ENCODE results near the gene AKR1E2.

AKR1E2 gene

GRCh38 chr10:4819067-4819466, 6.9 kb upstream of the AKR1E2 start:
- Histone ChIP-seq H3K36me3 (ENCODE audit: control insufficient read depth in 2 of 2, insufficient read depth in 1 of 2, low read length in 2 of 2) (no peaks in the 10 kb centered on the region), H3K27ac (ENCODE audit: extremely low read depth, low read depth, low read length) (no peak overlapping the region), H3K9me3 (ENCODE audit: control insufficient read depth, insufficient read depth, low read depth, low read length) (no peaks in the 10 kb centered on the region), H3K4me1 (ENCODE audit: control insufficient read depth, insufficient read depth, low read length) (no peaks in the 10 kb centered on the region), H3K4me3 (ENCODE audit: low read depth, low read length) (no peak overlapping the region)
- ChIA-PET CTCF (interaction anchor here (0.6 to 1.0 kb wide), 5 partner anchors 30 to 943 kb away, joined by 3 to 5 read pairs (median 3); no protein-coding TSS in a partner anchor), POLR2A (no interaction called here)
- TF ChIP-seq ZBTB11 (tag by site-specific recombination; conservative IDR thresholded peaks at IDR 0.05; ENCODE audit: low read depth) (no peak), ZNF837 (tag by site-specific recombination; IDR thresholded peaks at IDR 0.05) (no peak), ZBTB7A (tag by site-specific recombination; IDR thresholded peaks at IDR 0.05; ENCODE audit: low read depth) (no peak), SALL2 (tag by site-specific recombination; IDR thresholded peaks at IDR 0.05; ENCODE audit: borderline replicate concordance) (no peak), ZNF664 (tag by site-specific recombination; IDR thresholded peaks at IDR 0.05) (no peak), ZNF513 (tag by site-specific recombination; IDR thresholded peaks at IDR 0.05) (no peak), ZNF571 (tag by site-specific recombination; IDR thresholded peaks at IDR 0.05) (no peak), SCRT1 (tag by site-specific recombination; IDR thresholded peaks at IDR 0.05; ENCODE audit: borderline replicate concordance) (no peak), ZNF76 (tag by site-specific recombination; IDR thresholded peaks at IDR 0.05; ENCODE audit: borderline replicate concordance, low read depth) (no peak), TCF7L2 (IDR thresholded peaks at IDR 0.05; ENCODE audit: borderline replicate concordance, low read depth, low read length) (no peak), ZNF23 (tag by site-specific recombination; IDR thresholded peaks at IDR 0.05; ENCODE audit: borderline replicate concordance) (no peak)
- TF ChIP-seq, protein P1, sequence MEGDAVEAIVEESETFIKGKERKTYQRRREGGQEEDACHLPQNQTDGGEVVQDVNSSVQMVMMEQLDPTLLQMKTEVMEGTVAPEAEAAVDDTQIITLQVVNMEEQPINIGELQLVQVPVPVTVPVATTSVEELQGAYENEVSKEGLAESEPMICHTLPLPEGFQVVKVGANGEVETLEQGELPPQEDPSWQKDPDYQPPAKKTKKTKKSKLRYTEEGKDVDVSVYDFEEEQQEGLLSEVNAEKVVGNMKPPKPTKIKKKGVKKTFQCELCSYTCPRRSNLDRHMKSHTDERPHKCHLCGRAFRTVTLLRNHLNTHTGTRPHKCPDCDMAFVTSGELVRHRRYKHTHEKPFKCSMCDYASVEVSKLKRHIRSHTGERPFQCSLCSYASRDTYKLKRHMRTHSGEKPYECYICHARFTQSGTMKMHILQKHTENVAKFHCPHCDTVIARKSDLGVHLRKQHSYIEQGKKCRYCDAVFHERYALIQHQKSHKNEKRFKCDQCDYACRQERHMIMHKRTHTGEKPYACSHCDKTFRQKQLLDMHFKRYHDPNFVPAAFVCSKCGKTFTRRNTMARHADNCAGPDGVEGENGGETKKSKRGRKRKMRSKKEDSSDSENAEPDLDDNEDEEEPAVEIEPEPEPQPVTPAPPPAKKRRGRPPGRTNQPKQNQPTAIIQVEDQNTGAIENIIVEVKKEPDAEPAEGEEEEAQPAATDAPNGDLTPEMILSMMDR (tag by site-specific recombination; IDR thresholded peaks at IDR 0.05), result no peak
- TF ChIP-seq, protein P2, sequence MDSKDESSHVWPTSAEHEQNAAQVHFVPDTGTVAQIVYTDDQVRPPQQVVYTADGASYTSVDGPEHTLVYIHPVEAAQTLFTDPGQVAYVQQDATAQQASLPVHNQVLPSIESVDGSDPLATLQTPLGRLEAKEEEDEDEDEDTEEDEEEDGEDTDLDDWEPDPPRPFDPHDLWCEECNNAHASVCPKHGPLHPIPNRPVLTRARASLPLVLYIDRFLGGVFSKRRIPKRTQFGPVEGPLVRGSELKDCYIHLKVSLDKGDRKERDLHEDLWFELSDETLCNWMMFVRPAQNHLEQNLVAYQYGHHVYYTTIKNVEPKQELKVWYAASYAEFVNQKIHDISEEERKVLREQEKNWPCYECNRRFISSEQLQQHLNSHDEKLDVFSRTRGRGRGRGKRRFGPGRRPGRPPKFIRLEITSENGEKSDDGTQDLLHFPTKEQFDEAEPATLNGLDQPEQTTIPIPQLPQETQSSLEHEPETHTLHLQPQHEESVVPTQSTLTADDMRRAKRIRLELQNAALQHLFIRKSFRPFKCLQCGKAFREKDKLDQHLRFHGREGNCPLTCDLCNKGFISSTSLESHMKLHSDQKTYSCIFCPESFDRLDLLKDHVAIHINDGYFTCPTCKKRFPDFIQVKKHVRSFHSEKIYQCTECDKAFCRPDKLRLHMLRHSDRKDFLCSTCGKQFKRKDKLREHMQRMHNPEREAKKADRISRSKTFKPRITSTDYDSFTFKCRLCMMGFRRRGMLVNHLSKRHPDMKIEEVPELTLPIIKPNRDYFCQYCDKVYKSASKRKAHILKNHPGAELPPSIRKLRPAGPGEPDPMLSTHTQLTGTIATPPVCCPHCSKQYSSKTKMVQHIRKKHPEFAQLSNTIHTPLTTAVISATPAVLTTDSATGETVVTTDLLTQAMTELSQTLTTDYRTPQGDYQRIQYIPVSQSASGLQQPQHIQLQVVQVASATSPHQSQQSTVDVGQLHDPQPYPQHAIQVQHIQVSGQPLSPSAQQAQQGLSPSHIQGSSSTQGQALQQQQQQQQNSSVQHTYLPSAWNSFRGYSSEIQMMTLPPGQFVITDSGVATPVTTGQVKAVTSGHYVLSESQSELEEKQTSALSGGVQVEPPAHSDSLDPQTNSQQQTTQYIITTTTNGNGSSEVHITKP (tag by site-specific recombination; IDR thresholded peaks at IDR 0.05), result no peak
- TF ChIP-seq, protein P3, sequence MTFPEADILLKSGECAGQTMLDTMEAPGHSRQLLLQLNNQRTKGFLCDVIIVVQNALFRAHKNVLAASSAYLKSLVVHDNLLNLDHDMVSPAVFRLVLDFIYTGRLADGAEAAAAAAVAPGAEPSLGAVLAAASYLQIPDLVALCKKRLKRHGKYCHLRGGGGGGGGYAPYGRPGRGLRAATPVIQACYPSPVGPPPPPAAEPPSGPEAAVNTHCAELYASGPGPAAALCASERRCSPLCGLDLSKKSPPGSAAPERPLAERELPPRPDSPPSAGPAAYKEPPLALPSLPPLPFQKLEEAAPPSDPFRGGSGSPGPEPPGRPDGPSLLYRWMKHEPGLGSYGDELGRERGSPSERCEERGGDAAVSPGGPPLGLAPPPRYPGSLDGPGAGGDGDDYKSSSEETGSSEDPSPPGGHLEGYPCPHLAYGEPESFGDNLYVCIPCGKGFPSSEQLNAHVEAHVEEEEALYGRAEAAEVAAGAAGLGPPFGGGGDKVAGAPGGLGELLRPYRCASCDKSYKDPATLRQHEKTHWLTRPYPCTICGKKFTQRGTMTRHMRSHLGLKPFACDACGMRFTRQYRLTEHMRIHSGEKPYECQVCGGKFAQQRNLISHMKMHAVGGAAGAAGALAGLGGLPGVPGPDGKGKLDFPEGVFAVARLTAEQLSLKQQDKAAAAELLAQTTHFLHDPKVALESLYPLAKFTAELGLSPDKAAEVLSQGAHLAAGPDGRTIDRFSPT (tag by site-specific recombination; IDR thresholded peaks at IDR 0.05), result no peak
- TF ChIP-seq, protein P4, sequence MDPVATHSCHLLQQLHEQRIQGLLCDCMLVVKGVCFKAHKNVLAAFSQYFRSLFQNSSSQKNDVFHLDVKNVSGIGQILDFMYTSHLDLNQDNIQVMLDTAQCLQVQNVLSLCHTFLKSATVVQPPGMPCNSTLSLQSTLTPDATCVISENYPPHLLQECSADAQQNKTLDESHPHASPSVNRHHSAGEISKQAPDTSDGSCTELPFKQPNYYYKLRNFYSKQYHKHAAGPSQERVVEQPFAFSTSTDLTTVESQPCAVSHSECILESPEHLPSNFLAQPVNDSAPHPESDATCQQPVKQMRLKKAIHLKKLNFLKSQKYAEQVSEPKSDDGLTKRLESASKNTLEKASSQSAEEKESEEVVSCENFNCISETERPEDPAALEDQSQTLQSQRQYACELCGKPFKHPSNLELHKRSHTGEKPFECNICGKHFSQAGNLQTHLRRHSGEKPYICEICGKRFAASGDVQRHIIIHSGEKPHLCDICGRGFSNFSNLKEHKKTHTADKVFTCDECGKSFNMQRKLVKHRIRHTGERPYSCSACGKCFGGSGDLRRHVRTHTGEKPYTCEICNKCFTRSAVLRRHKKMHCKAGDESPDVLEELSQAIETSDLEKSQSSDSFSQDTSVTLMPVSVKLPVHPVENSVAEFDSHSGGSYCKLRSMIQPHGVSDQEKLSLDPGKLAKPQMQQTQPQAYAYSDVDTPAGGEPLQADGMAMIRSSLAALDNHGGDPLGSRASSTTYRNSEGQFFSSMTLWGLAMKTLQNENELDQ (tag by site-specific recombination; IDR thresholded peaks at IDR 0.05; ENCODE audit: low read depth), result no peak
- TF ChIP-seq, protein P5, sequence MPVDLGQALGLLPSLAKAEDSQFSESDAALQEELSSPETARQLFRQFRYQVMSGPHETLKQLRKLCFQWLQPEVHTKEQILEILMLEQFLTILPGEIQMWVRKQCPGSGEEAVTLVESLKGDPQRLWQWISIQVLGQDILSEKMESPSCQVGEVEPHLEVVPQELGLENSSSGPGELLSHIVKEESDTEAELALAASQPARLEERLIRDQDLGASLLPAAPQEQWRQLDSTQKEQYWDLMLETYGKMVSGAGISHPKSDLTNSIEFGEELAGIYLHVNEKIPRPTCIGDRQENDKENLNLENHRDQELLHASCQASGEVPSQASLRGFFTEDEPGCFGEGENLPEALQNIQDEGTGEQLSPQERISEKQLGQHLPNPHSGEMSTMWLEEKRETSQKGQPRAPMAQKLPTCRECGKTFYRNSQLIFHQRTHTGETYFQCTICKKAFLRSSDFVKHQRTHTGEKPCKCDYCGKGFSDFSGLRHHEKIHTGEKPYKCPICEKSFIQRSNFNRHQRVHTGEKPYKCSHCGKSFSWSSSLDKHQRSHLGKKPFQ (tag by site-specific recombination; IDR thresholded peaks at IDR 0.05), result no peak

Data from HEK293 (cell line).